K562 (cell line): ENCODE data around the gene CEBPE. TPM values are rescaled to one million over a fixed set of nuclear protein-coding genes. Genes with fewer than 3 reads are reported as not detected.

Source experiments
- CTBP1 ChIP-seq: fragments of 450-650 bp; IDR thresholded peaks from 2 replicates; pipeline ENCODE4 v1.6.1; 2016; ENCODE audit warnings: borderline replicate concordance
- EGR1 ChIP-seq: fragments of 450-650 bp; conservative IDR thresholded peaks from 2 replicates; pipeline ENCODE4 v1.6.1; 2017; ENCODE audit warnings: mild to moderate bottlenecking
- FUS ChIP-seq: fragments of 200-400 bp; formaldehyde crosslinking; optimal IDR thresholded peaks from 2 replicates; pipeline ENCODE3; 2017; ENCODE audit warnings: low read depth, low read length
- MEIS2 ChIP-seq: fragments of 450-650 bp; IDR thresholded peaks from 2 replicates; pipeline ENCODE4 v1.6.1; 2014; ENCODE audit warnings: mild to moderate bottlenecking; ENCODE audit not compliant: partially characterized antibody
- NFYB ChIP-seq: IDR thresholded peaks from 2 replicates; pipeline ENCODE4 v1.6.1; 2011; ENCODE audit warnings: mild to moderate bottlenecking, moderate library complexity; ENCODE audit not compliant: insufficient read length; ENCODE audit errors: extremely low read depth
- NKRF ChIP-seq: fragments of 450-650 bp; IDR thresholded peaks from 2 replicates; pipeline ENCODE4 v1.6.1; 2016; ENCODE audit warnings: borderline replicate concordance
- PBX2 ChIP-seq, 2 experiments: IDR thresholded peaks in 1 of 2; conservative IDR thresholded peaks in 1 of 2; 2 replicates each; pipeline ENCODE4 v1.6.1; 2016; ENCODE audit warnings: low read depth in 2 of 2, mild to moderate bottlenecking in 1 of 2, missing compliant biosample characterization in 1 of 2, missing genetic modification characterization in 1 of 2, moderate library complexity in 1 of 2
- RBM17 ChIP-seq: fragments of 200-400 bp; formaldehyde crosslinking; IDR thresholded peaks from 2 replicates; pipeline ENCODE4 v1.6.1; 2017; ENCODE audit warnings: low read depth, mild to moderate bottlenecking, low read length, borderline replicate concordance
- RFX7 ChIP-seq: fragments of 250-450 bp; sonication (Bioruptor Pico); IDR thresholded peaks from 2 replicates; pipeline ENCODE4 v1.5.1; 2021; ENCODE audit warnings: mild to moderate bottlenecking
- SMC3 ChIP-seq: conservative IDR thresholded peaks from 2 replicates; pipeline ENCODE4 v1.6.1; 2011; ENCODE audit warnings: low read depth, low read length, improper control_type of control experiment; ENCODE audit not compliant: insufficient read depth
- TOE1 ChIP-seq, 2 experiments: fragments of 450-650 bp in 1 of 2; sonication (generic) in 1 of 2; formaldehyde crosslinking in 1 of 2; IDR thresholded peaks; 2 replicates each; pipeline versions ENCODE4 v1.7.1 to v1.8.0; 2016 to 2022; ENCODE audit warnings: borderline replicate concordance in 2 of 2, mild to moderate bottlenecking in 2 of 2, antibody characterized with exemption in 1 of 2, inconsistent platforms in 1 of 2, low read depth in 1 of 2, missing genetic modification reagents in 1 of 2, moderate library complexity in 1 of 2
- ZNF740 ChIP-seq, 3 experiments: fragments of 200-800 bp in 1 of 3; sonication (Bioruptor generic) in 1 of 3; sonication (generic) in 1 of 3; formaldehyde crosslinking in 1 of 3; IDR thresholded peaks; 2 replicates each; pipeline versions ENCODE4 v1.6.1 to v1.8.0; 2016 to 2022; ENCODE audit warnings: mild to moderate bottlenecking in 2 of 3, missing compliant biosample characterization in 2 of 3, missing genetic modification characterization in 2 of 3, missing genetic modification reagents in 1 of 3
- polyA plus RNA-seq, 8 experiments: library from polyadenylated mRNA; depleted of rRNA in 4 of 8; stranded (reverse) in 5 of 8; unstranded in 3 of 8; fragments of >200 nt; fragmentation: Nextera tagmentation in 2 of 8; fragmentation: Illumina TruSeq in 1 of 8; extraction: Ambion mirVana in 2 of 8; extraction: Trizol in 1 of 8; gene quantifications; 2 replicates each; pipeline versions ENCODE4 v1.2.1 to v1.2.3, GENCODE V29; 2011 to 2014; ENCODE audit warnings: inconsistent platforms in 1 of 8, missing spikeins in 1 of 8
- total RNA-seq, 7 experiments: library from RNA; depleted of rRNA in 6 of 7; stranded (reverse); fragments of >200 nt in 6 of 7; fragmentation: Illumina TruSeq in 2 of 7; extraction: Trizol in 2 of 7; gene quantifications; 2 replicates each; pipeline versions ENCODE4 v1.2.1 to v1.2.3, GENCODE V29; 2011 to 2021; ENCODE audit warnings: low replicate concordance in 1 of 7
- TF ChIP-seq, protein P1 (sequence below), 2 experiments: fragments of 450-650 bp; conservative IDR thresholded peaks; 2 replicates each; pipeline ENCODE4 v1.6.1; 2017; ENCODE audit warnings: mild to moderate bottlenecking in 2 of 2, moderate library complexity in 2 of 2
- TF ChIP-seq, protein P2 (sequence below): fragments of 250-450 bp; sonication (Bioruptor Pico); IDR thresholded peaks from 2 replicates; pipeline ENCODE4 v1.5.0; 2021
- TF ChIP-seq, protein P3 (sequence below): fragments of 450-650 bp; formaldehyde crosslinking; IDR thresholded peaks from 2 replicates; pipeline ENCODE4 v1.4.0; 2020; ENCODE audit warnings: mild to moderate bottlenecking, mixed read lengths

The CEBPE gene
- total and polyA plus RNA-seq, 9 of the 15 experiments (the other 6 are each of a cell fraction or from before 2014, with no cell fraction given): 0.09 to 0.15 (median 0.13) TPM; not detected in 6

GRCh38 chr14:23158779-23159178 lies 39.7 kb upstream of the CEBPE start (continued):
- no peak for TF ChIP-seq PBX2 (CRISPR knock-in tag; IDR thresholded peaks at IDR 0.05; ENCODE audit: low read depth)
- 0 out of 2 replicates have a peak, but pooled peaks have one; percentile 29 for TF ChIP-seq PBX2 (tag; conservative IDR thresholded peaks at IDR 0.05; ENCODE audit: low read depth)
- no peak for TF ChIP-seq SMC3
- no peak for TF ChIP-seq NKRF
- TF ChIP-seq TOE1 (IDR thresholded peaks at IDR 0.05; ENCODE audit: borderline replicate concordance): 0 out of 2 replicates have a peak, but pooled peaks have one; percentile 23
- no peak for TF ChIP-seq TOE1 (CRISPR knock-in tag; IDR thresholded peaks at IDR 0.05; ENCODE audit: borderline replicate concordance, low read depth)
- TF ChIP-seq RFX7 (CRISPR knock-in tag): no peak
- no peak for TF ChIP-seq FUS
- no peak for TF ChIP-seq ZNF740 (CRISPR knock-in tag; IDR thresholded peaks at IDR 0.05)
- TF ChIP-seq ZNF740 (tag; IDR thresholded peaks at IDR 0.05): no peak
- no peak for TF ChIP-seq CTBP1
- no peak for TF ChIP-seq NFYB
- TF ChIP-seq, protein P1, sequence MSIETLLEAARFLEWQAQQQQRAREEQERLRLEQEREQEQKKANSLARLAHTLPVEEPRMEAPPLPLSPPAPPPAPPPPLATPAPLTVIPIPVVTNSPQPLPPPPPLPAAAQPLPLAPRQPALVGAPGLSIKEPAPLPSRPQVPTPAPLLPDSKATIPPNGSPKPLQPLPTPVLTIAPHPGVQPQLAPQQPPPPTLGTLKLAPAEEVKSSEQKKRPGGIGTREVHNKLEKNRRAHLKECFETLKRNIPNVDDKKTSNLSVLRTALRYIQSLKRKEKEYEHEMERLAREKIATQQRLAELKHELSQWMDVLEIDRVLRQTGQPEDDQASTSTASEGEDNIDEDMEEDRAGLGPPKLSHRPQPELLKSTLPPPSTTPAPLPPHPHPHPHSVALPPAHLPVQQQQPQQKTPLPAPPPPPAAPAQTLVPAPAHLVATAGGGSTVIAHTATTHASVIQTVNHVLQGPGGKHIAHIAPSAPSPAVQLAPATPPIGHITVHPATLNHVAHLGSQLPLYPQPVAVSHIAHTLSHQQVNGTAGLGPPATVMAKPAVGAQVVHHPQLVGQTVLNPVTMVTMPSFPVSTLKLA (conservative IDR thresholded peaks at IDR 0.05): no peak
- no peak for TF ChIP-seq RBM17
- TF ChIP-seq, protein P2, sequence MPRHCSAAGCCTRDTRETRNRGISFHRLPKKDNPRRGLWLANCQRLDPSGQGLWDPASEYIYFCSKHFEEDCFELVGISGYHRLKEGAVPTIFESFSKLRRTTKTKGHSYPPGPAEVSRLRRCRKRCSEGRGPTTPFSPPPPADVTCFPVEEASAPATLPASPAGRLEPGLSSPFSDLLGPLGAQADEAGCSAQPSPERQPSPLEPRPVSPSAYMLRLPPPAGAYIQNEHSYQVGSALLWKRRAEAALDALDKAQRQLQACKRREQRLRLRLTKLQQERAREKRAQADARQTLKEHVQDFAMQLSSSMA (CRISPR knock-in tag): no peak
- TF ChIP-seq, protein P3, sequence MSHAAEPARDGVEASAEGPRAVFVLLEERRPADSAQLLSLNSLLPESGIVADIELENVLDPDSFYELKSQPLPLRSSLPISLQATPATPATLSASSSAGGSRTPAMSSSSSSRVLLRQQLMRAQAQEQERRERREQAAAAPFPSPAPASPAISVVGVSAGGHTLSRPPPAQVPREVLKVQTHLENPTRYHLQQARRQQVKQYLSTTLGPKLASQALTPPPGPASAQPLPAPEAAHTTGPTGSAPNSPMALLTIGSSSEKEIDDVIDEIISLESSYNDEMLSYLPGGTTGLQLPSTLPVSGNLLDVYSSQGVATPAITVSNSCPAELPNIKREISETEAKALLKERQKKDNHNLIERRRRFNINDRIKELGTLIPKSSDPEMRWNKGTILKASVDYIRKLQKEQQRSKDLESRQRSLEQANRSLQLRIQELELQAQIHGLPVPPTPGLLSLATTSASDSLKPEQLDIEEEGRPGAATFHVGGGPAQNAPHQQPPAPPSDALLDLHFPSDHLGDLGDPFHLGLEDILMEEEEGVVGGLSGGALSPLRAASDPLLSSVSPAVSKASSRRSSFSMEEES (CRISPR knock-in tag): peak; percentile 84
- no peak for TF ChIP-seq EGR1
- peak; percentile 22 for TF ChIP-seq MEIS2
- TF ChIP-seq, all 486 proteins: peak for 4
